HT1080 (cell line): Measurements from ENCODE around the gene PF4V1. TPM values are rescaled to one million over a fixed set of nuclear protein-coding genes. Genes with fewer than 3 reads are reported as not detected.

Source experiments
- DNase-seq: peaks from one replicate; pipeline ENCODE4 v3.0.0-alpha.2; 2015; ENCODE audit warnings: low read depth
- total RNA-seq: library from RNA; depleted of rRNA; stranded (reverse); fragments of >200 nt; shearing (Covaris generic); gene quantifications from 2 replicates; pipeline ENCODE4 v1.2.3, GENCODE V29; 2014; rRNA removed

PF4V1 gene
- total RNA-seq, 1 experiment from 2014 or later, result not detected

DNA sequence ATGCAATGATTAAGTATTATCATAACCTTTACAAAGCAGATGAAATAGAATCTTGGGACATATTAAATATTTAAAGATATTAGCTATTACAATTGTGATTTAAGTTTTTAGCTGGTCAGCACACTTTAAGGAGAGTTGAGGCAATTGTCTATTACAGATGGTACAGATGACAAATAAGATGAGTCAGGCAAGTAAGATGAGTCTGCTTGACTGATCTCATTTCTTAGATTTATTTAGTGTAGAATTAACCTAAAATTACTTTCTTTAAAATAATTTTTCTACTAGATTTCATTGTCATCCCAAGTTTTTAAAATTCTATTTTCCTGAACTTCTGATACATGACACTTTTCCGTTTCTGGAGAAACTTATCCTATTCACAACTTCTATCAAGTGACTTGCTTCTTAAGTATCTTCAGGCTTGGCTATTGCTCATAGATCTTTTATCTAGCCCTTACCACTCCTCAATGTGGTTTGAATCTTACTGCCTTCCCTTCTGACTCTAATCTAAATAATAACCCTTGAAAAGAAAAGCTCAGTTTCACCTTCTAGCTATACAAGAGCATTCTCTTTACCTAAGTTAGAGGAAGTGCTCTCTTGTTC is 49.0 kb downstream of the PF4V1 start:
- DNase-seq, result peak; percentile 52

DNA sequence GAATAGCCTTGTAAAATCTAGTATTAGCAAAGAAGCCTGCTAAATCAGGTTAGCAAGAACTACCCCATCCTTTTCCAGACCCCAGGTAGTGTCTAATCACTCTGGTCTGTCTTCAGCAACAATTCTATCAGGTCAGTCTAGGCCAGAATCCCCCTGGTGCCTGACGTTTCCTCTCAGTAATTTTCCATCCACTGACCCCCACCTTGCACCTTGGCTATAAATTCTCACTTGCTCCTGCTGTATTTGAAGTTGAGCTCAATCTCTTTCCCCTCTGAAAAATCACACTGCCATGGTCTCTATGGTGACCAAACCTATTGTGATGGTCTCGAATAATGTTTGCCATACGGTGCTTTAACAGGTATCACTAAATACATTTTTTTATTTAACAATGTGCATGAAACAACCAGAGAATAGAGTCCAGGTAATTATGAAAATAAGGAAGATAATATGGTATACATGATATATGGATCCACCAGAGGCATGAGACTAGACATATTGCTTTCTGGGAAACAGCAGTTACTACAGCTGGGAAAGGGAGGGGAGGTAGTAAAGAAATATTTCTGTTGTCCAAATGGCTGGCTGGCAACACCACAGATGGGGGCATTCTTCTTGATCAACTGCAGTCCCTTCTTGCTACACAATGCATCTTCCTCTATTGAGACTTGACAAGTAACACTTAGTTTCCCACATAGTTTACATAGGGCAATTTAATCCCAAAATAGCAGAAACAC is 49.9 kb downstream of the PF4V1 start:
- DNase-seq, result no peak

Other genes starting within 250 kb of the PF4V1 start
- gene RASSF6, start 232.9 kb upstream of the PF4V1 start, total RNA-seq, result not detected in 2 replicates
- 9.4 and 12.9 TPM in 2 replicates for gene CXCL8, start 112.7 kb upstream of the PF4V1 start, total RNA-seq
- not detected in 2 replicates for gene CXCL6, start 16.6 kb upstream of the PF4V1 start, total RNA-seq
- not detected in 2 replicates for gene CXCL1, start 16.1 kb downstream of the PF4V1 start, total RNA-seq
- gene PF4, start 128.7 kb downstream of the PF4V1 start, total RNA-seq, result not detected in 2 replicates
- not detected in 2 replicates for gene PPBP, start 134.9 kb downstream of the PF4V1 start, total RNA-seq
- 0.10 TPM in 1 of 2 replicates, not detected in the other for gene CXCL5, start 145.4 kb downstream of the PF4V1 start, total RNA-seq
- gene CXCL3, start 185.4 kb downstream of the PF4V1 start, total RNA-seq, result 3.8 and 5.5 TPM in 2 replicates
- not detected in 2 replicates for gene CXCL2, start 245.9 kb downstream of the PF4V1 start, total RNA-seq